ENCODE data around the gene CDK11A. TPM values are rescaled to one million over a fixed set of nuclear protein-coding genes. Genes with fewer than 3 reads are reported as not detected.

The CDK11A gene
- polyA plus RNA-seq, 2 of the 4 experiments (the other 2 are of a cell fraction): 6.7 to 36.4 TPM

DNA sequence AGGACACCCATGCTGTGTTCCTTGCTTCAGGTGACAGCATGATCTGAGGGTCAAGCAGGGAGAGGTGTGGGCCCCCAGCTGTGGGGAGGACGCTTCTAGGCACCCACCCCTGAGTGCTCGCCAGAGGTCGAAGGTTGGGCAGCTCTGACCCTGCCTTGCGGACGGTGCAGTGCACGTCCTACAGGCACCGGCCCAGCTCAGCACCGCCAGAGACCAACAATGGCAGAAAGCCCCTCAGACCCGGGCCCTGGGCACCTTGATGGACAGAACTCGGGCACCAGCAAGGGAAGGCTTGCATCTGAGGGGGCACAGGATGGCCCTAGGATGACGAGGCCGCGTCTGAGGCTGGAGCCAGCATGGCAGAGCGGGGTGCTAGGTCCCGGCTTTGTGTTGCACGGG is 29.4 kb upstream of the CDK11A start (continued):
- no peak for TF ChIP-seq RAD21 (conservative IDR thresholded peaks at IDR 0.05 in 1 of 2, IDR thresholded peaks at IDR 0.05 in 1 of 2)
- no peak for TF ChIP-seq CHD2 (IDR thresholded peaks at IDR 0.05; ENCODE audit: low read length, partially characterized antibody)

DNA sequence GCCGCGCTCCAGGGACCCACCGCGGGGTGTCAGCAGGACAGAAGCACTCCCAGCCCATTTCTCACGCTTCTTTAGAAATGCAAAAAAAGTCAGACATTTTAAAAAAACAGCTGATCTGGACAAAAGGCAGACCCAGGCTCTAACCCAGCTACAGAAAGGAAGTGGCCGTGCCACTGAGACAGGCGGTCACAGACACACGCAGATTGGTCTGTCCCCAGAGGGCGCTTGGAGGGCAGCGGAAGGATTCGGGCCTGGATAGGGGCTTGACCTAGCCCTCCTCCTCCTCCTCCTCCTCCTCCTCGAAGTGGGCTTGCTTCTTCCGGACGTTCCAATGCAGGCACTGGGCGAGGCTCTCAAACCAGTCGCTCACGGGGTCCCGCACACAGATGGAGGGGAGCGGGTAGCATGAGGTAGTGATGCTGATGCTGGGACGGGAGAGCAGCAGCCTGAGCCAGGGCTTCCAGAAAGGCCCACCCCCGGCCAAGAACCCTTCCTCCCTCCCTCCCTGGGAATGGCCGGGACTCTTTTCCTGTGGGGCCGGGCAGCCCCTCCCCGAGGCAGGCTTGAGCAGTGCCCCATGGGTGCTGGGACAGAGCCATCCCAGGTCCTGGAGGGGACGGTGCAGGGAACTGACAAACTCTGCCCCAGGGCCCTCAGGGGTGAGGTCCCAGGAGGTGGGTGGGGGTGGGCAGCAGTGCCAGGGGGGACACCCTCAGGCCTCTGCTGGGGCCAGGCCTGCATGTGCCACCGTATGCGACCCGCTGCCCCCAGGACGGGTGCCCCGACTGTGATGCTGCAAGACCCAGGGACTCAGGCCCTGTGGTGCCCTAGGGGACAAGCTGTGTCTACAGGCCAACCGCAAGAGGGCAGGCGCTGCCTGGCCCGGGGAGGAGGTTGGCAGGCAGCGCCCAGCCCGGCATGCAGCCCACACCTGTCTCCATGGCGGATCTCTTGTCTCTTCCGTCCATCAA is 28.8 kb upstream of the CDK11A start:
- FAIRE-seq: no peak
- ATAC-seq: peak in 1 of 2 experiments; percentile 9; a peak in 2 of 6 replicates
- CTCF ChIA-PET: no interaction called here

DNA sequence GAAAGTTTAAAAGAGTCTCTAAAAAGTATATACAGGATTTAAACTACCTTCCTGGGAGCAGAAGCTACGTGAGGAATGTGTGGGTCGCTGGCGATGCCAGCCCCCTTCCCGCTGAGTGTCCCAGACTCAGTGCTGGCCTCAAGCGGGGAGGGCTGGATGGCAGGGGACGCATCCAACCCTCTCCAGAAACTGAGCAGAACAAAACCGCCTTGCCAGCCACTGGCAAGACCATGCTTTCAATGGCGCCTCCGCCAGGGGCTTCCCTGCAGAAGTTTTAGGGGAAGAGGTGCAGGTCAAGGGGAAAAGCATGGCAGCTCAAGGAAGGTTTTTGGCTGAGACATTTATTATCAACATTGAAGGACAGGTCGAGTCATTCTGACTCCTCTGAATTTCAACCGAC is 28.0 kb upstream of the CDK11A start:
- WGBS (ENCODE audit: missing lambda C conversion rate): 88% methylated on average over 11 of the region's 11 CpGs
- POLR2A ChIA-PET: no interaction called here
- ATAC-seq: no peak
- no peak overlapping the region for H3K4me2 ChIP-seq
- no peaks in the 10 kb centered on the region for H3K9me3 ChIP-seq
- no peak overlapping the region for H3K4me3 ChIP-seq
- no peaks in the 10 kb centered on the region for H3K4me1 ChIP-seq
- no peak for DNase-seq (ENCODE audit: low read depth in 1 of 2, low spot score in 1 of 2)
- CTCF ChIA-PET: no interaction called here
- no peak for FAIRE-seq
- H3K27ac ChIP-seq: no peak overlapping the region
- TF ChIP-seq GATA3 (IDR thresholded peaks at IDR 0.05; ENCODE audit: borderline replicate concordance) (no peak), BHLHE40 (IDR thresholded peaks at IDR 0.05; ENCODE audit: low read depth, low read length) (no peak), CHD4 (IDR thresholded peaks at IDR 0.05; ENCODE audit: borderline replicate concordance) (no peak), JUN (IDR thresholded peaks at IDR 0.05) (no peak), NFE2L2 (conservative IDR thresholded peaks at IDR 0.05; ENCODE audit: low read length) (no peak), RAD21 (conservative IDR thresholded peaks at IDR 0.05 in 1 of 2, IDR thresholded peaks at IDR 0.05 in 1 of 2) (no peak), JUNB (IDR thresholded peaks at IDR 0.05) (no peak), EP300 (IDR thresholded peaks at IDR 0.05) (no peak), MYC (IDR thresholded peaks at IDR 0.05; ENCODE audit: borderline replicate concordance, low read length) (no peak), NPAS2 (CRISPR knock-in tag; IDR thresholded peaks at IDR 0.05; ENCODE audit: borderline replicate concordance) (no peak), SMC3 (IDR thresholded peaks at IDR 0.05) (no peak), ESRRA (IDR thresholded peaks at IDR 0.05; ENCODE audit: borderline replicate concordance, low read length) (no peak), PHF8 (IDR thresholded peaks at IDR 0.05; ENCODE audit: borderline replicate concordance, low read depth) (no peak), POLR2A (IDR thresholded peaks at IDR 0.05; ENCODE audit: low read length) (no peak), HOXB13 (CRISPR knock-in tag; IDR thresholded peaks at IDR 0.05; ENCODE audit: low read depth) (no peak), TP53 (CRISPR knock-in tag; IDR thresholded peaks at IDR 0.05) (no peak), TFCP2L1 (CRISPR knock-in tag; IDR thresholded peaks at IDR 0.05) (no peak)

More for the DNA sequence above, 28.8 kb upstream of the CDK11A start:
- WGBS (ENCODE audit: missing lambda C conversion rate): 91% methylated on average over 24 of the region's 37 CpGs
- DNase-seq (ENCODE audit: low read depth in 1 of 2, low spot score in 1 of 2): no peak
- POLR2A ChIA-PET: no interaction called here
- Histone ChIP-seq H3K4me3 (no peak overlapping the region), H3K9me3 (no peaks in the 10 kb centered on the region), H3K4me2 (no peak overlapping the region), H3K4me1 (peaks cover 3% of the 10 kb centered on the region), H3K27ac (no peak overlapping the region)
- no peak for TF ChIP-seq JUNB (IDR thresholded peaks at IDR 0.05)
- TF ChIP-seq HOXB5 (CRISPR knock-in tag; IDR thresholded peaks at IDR 0.05): no peak
- TF ChIP-seq GATA3 (IDR thresholded peaks at IDR 0.05; ENCODE audit: borderline replicate concordance): no peak
- no peak for TF ChIP-seq TP53 (CRISPR knock-in tag; IDR thresholded peaks at IDR 0.05)
- no peak for TF ChIP-seq ZFP36 (IDR thresholded peaks at IDR 0.05; ENCODE audit: borderline replicate concordance, partially characterized antibody)
- TF ChIP-seq, protein P1, sequence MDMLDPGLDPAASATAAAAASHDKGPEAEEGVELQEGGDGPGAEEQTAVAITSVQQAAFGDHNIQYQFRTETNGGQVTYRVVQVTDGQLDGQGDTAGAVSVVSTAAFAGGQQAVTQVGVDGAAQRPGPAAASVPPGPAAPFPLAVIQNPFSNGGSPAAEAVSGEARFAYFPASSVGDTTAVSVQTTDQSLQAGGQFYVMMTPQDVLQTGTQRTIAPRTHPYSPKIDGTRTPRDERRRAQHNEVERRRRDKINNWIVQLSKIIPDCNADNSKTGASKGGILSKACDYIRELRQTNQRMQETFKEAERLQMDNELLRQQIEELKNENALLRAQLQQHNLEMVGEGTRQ (IDR thresholded peaks at IDR 0.05): no peak
- no peak for TF ChIP-seq EHF (CRISPR knock-in tag; IDR thresholded peaks at IDR 0.05)
- TF ChIP-seq, protein P2, sequence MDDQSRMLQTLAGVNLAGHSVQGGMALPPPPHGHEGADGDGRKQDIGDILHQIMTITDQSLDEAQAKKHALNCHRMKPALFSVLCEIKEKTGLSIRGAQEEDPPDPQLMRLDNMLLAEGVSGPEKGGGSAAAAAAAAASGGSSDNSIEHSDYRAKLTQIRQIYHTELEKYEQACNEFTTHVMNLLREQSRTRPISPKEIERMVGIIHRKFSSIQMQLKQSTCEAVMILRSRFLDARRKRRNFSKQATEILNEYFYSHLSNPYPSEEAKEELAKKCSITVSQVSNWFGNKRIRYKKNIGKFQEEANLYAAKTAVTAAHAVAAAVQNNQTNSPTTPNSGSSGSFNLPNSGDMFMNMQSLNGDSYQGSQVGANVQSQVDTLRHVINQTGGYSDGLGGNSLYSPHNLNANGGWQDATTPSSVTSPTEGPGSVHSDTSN (IDR thresholded peaks at IDR 0.05): no peak
- no peak for TF ChIP-seq EP300 (IDR thresholded peaks at IDR 0.05)
- TF ChIP-seq SMC3 (IDR thresholded peaks at IDR 0.05): no peak
- no peak for TF ChIP-seq RAD21 (conservative IDR thresholded peaks at IDR 0.05 in 1 of 2, IDR thresholded peaks at IDR 0.05 in 1 of 2)
- no peak for TF ChIP-seq RFX5 (IDR thresholded peaks at IDR 0.05)
- TF ChIP-seq, protein P3, sequence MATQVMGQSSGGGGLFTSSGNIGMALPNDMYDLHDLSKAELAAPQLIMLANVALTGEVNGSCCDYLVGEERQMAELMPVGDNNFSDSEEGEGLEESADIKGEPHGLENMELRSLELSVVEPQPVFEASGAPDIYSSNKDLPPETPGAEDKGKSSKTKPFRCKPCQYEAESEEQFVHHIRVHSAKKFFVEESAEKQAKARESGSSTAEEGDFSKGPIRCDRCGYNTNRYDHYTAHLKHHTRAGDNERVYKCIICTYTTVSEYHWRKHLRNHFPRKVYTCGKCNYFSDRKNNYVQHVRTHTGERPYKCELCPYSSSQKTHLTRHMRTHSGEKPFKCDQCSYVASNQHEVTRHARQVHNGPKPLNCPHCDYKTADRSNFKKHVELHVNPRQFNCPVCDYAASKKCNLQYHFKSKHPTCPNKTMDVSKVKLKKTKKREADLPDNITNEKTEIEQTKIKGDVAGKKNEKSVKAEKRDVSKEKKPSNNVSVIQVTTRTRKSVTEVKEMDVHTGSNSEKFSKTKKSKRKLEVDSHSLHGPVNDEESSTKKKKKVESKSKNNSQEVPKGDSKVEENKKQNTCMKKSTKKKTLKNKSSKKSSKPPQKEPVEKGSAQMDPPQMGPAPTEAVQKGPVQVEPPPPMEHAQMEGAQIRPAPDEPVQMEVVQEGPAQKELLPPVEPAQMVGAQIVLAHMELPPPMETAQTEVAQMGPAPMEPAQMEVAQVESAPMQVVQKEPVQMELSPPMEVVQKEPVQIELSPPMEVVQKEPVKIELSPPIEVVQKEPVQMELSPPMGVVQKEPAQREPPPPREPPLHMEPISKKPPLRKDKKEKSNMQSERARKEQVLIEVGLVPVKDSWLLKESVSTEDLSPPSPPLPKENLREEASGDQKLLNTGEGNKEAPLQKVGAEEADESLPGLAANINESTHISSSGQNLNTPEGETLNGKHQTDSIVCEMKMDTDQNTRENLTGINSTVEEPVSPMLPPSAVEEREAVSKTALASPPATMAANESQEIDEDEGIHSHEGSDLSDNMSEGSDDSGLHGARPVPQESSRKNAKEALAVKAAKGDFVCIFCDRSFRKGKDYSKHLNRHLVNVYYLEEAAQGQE (IDR thresholded peaks at IDR 0.05): no peak
- TF ChIP-seq HOXA7 (CRISPR knock-in tag; IDR thresholded peaks at IDR 0.05): no peak
- no peak for TF ChIP-seq PHF8 (IDR thresholded peaks at IDR 0.05; ENCODE audit: borderline replicate concordance, low read depth)
- TF ChIP-seq FOSL2 (IDR thresholded peaks at IDR 0.05): no peak
- TF ChIP-seq FOSL2 (CRISPR knock-in tag; IDR thresholded peaks at IDR 0.05): no peak
- no peak for TF ChIP-seq CEBPB (IDR thresholded peaks at IDR 0.05)
- TF ChIP-seq MAZ (IDR thresholded peaks at IDR 0.05; ENCODE audit: borderline replicate concordance, low read depth, low read length): no peak
- no peak for TF ChIP-seq RCOR1 (IDR thresholded peaks at IDR 0.05; ENCODE audit: low read depth, low read length)
- TF ChIP-seq BHLHE40 (IDR thresholded peaks at IDR 0.05; ENCODE audit: low read depth, low read length): no peak

All from A549 (cell line).